Sigmoid colon (tissue), 7 donors: ENCODE measurements around the gene POLR2H. TPM values are rescaled to one million over a fixed set of nuclear protein-coding genes. Genes with fewer than 3 reads are reported as not detected.

ENCODE experiments used
- DNase-seq: peaks from one replicate; pipeline ENCODE4 v3.0.0-alpha.2; 2019
- H3K27ac ChIP-seq, 4 donors: fragments of 200-600 bp; sonication (generic); one replicate each; pipeline ENCODE4 v1.5.1; 2016 to 2019; ENCODE audit warnings: mild to moderate bottlenecking in 1 of 4
- H3K27me3 ChIP-seq, 3 donors: fragments of 200-600 bp; sonication (generic); one replicate each; pipeline ENCODE4 v1.5.1; 2019; ENCODE audit warnings: mild to moderate bottlenecking in 1 of 3
- H3K36me3 ChIP-seq, 4 donors: fragments of 200-600 bp; sonication (generic); one replicate each; pipeline ENCODE4 v1.5.1; 2016 to 2019
- H3K4me1 ChIP-seq, 4 donors: fragments of 200-600 bp; sonication (generic); one replicate each; pipeline ENCODE4 v1.5.1; 2017 to 2019
- H3K4me3 ChIP-seq, 4 donors: fragments of 200-600 bp; sonication (generic); one replicate each; pipeline ENCODE4 v1.5.1; 2017 to 2019; ENCODE audit warnings: mild to moderate bottlenecking in 2 of 4, moderate library complexity in 1 of 4
- H3K9me3 ChIP-seq, 4 donors: fragments of 200-600 bp in 3 of 4; sonication (generic) in 3 of 4; one replicate each; pipeline versions ENCODE4 v1.5.1 to v1.6.1; 2013 to 2019
- CTCF ChIP-seq, 4 experiments: fragments of 450-650 bp in 3 of 4; fragments of 200-600 bp in 1 of 4; IDR thresholded peaks; one replicate each; pipeline ENCODE4 v1.5.1; 2016 to 2019; ENCODE audit warnings: antibody characterized with exemption in 4 of 4, mild to moderate bottlenecking in 3 of 4, moderate library complexity in 2 of 4
- EP300 ChIP-seq, 4 donors: sonication (generic); formaldehyde crosslinking; IDR thresholded peaks; one replicate each; pipeline ENCODE4 v1.6.1; 2017; ENCODE audit warnings: antibody characterized with exemption in 4 of 4
- POLR2A ChIP-seq, 2 donors: fragments of 450-650 bp; IDR thresholded peaks; one replicate each; pipeline ENCODE4 v1.6.1; 2016; ENCODE audit warnings: antibody characterized with exemption in 2 of 2, mild to moderate bottlenecking in 2 of 2, moderate library complexity in 2 of 2
- POLR2AphosphoS5 ChIP-seq, 4 donors: sonication (generic); formaldehyde crosslinking; IDR thresholded peaks; one replicate each; pipeline ENCODE4 v1.6.1; 2017; ENCODE audit warnings: antibody characterized with exemption in 4 of 4
- WGBS, 2 donors: extraction: QIAGEN DNeasy Blood & Tissue Kit; methylation state at CpG; one replicate each; pipeline ENCODE4 v1.1.7; 2013; 5-methylcytosine and 5-hydroxymethylcytosine counted together
- intact Hi-C: fragments of 100-400 bp; cut with DNase I; formaldehyde crosslinking; loops from one replicate; pipeline ENCODE4 v1.15.1; 2023
- polyA plus RNA-seq, 3 donors: library from polyadenylated mRNA; stranded (reverse); fragments of 200-250 nt; gene quantifications; one replicate each; pipeline ENCODE4 v1.2.3, GENCODE V29; 2013
- total RNA-seq, 4 donors: library from RNA; depleted of rRNA; stranded (reverse); fragments of >200 nt; gene quantifications; one replicate each; pipeline ENCODE4 v1.1.0, GENCODE V29; 2016
- donor health status: healthy with polysubstance abuse.
- donor health status: Bipolar disorder and iron deficiency.
- donor health status: healthy.

POLR2H gene
- total and polyA plus RNA-seq, 7 donors = 53.2 to 162 (median 92.5) TPM

GRCh38 chr3:184362668-184363546, 1.4 kb downstream of the POLR2H start:
- 0% methylated on average over 68 of the region's 68 CpGs for WGBS, 2 donors
- intact Hi-C loops = loop anchor here (2.0 to 10.0 kb wide), 4 partner anchors 24 to 412 kb away; partner anchors contain the start of genes EIF4G1 and PSMD2
- peak; percentile 98 for DNase-seq
- H3K4me1 ChIP-seq = peaks cover 0 to 37% (median 34%) of the 10 kb centered on the region in 4 donors
- no peaks in the 10 kb centered on the region for H3K27me3 ChIP-seq
- H3K9me3 ChIP-seq = no peaks in the 10 kb centered on the region
- TF ChIP-seq POLR2A (IDR thresholded peaks at IDR 0.05) (peak; percentile 46 to 69), EP300 (IDR thresholded peaks at IDR 0.05) (no peak), CTCF (IDR thresholded peaks at IDR 0.05) (peak; percentile 33 to 50 (median 44)), POLR2AphosphoS5 (IDR thresholded peaks at IDR 0.05) (peak; percentile 72 to 84 (median 78))
- H3K4me3 ChIP-seq = peak overlapping the region; percentile 63 to 94 (median 86)
- H3K27ac ChIP-seq = peak overlapping the region; percentile 93 to 99 (median 98)
- peaks cover 0 to 29% (median 6%) of the 10 kb centered on the region in 4 donors for H3K36me3 ChIP-seq

- TF ChIP-seq POLR2A (IDR thresholded peaks at IDR 0.05) (no peak), EP300 (IDR thresholded peaks at IDR 0.05) (no peak), POLR2AphosphoS5 (IDR thresholded peaks at IDR 0.05) (no peak), CTCF (IDR thresholded peaks at IDR 0.05) (no peak)
- Histone ChIP-seq H3K36me3 (peaks cover 0 to 45% (median 9%) of the 10 kb centered on the region in 4 donors), H3K4me3 (no peak overlapping the region), H3K4me1 (peaks cover 0 to 30% (median 16%) of the 10 kb centered on the region in 4 donors), H3K27ac (no peak overlapping the region), H3K9me3 (no peaks in the 10 kb centered on the region), H3K27me3 (no peaks in the 10 kb centered on the region)
- 82 to 94% methylated on average over 5 of the region's 5 CpGs for WGBS, 2 donors
- no peak for DNase-seq
- intact Hi-C loops = loop anchor here (10.0 kb wide), 1 partner anchor 408 kb away; no protein-coding TSS in a partner anchor
These were observed 5.2 kb downstream of the POLR2H start for GRCh38 chr3:184366619-184367289.

- Histone ChIP-seq H3K4me3 (no peak overlapping the region), H3K4me1 (peaks cover 0 to 22% (median 16%) of the 10 kb centered on the region in 4 donors), H3K9me3 (no peaks in the 10 kb centered on the region), H3K27me3 (no peaks in the 10 kb centered on the region), H3K36me3 (peaks cover 0 to 45% (median 9%) of the 10 kb centered on the region in 4 donors), H3K27ac (no peak overlapping the region)
- peak; percentile 64 for DNase-seq
- intact Hi-C loops = loop anchor here (10.0 kb wide), 1 partner anchor 407 kb away; no protein-coding TSS in a partner anchor
- WGBS, 2 donors = 86 to 92% methylated on average over 9 of the region's 9 CpGs
- TF ChIP-seq POLR2AphosphoS5 (IDR thresholded peaks at IDR 0.05) (no peak), EP300 (IDR thresholded peaks at IDR 0.05) (no peak), CTCF (IDR thresholded peaks at IDR 0.05) (no peak)
These were observed 6.6 kb downstream of the POLR2H start for GRCh38 chr3:184368116-184368515.

GRCh38 chr3:184368586-184369183, 7.2 kb downstream of the POLR2H start:
- peak overlapping the region in 1 of 4 donors; percentile 31 for H3K27ac ChIP-seq
- DNase-seq = peak; percentile 56
- no peak for TF ChIP-seq EP300 (IDR thresholded peaks at IDR 0.05)
- TF ChIP-seq POLR2AphosphoS5 (IDR thresholded peaks at IDR 0.05) = no peak
- no peak for TF ChIP-seq CTCF (IDR thresholded peaks at IDR 0.05)
- TF ChIP-seq POLR2A (IDR thresholded peaks at IDR 0.05) = no peak
- H3K4me3 ChIP-seq = no peak overlapping the region
- H3K4me1 ChIP-seq = peaks cover 0 to 17% (median 14%) of the 10 kb centered on the region in 4 donors
- peaks cover 0 to 45% (median 9%) of the 10 kb centered on the region in 4 donors for H3K36me3 ChIP-seq
- WGBS, 2 donors = 85 to 92% methylated on average over 3 of the region's 3 CpGs
- intact Hi-C loops = loop anchor here (10.0 kb wide), 1 partner anchor 406 kb away; no protein-coding TSS in a partner anchor
- H3K9me3 ChIP-seq = no peaks in the 10 kb centered on the region
- H3K27me3 ChIP-seq = no peaks in the 10 kb centered on the region
